HCT116 (cell line): ENCODE measurements around the gene UNC79.

ENCODE experiments used
- ATF3 ChIP-seq: IDR thresholded peaks from 2 replicates; pipeline ENCODE4 v1.6.1; 2012
- CTCF ChIP-seq, 3 experiments: fragments of 200-600 bp in 1 of 3; sonication (generic) in 1 of 3; IDR thresholded peaks in 2 of 3; conservative IDR thresholded peaks in 1 of 3; 2 replicates each; pipeline ENCODE4 v1.5.1; 2012 to 2017; ENCODE audit warnings: low read depth in 2 of 3, low read length in 2 of 3, antibody characterized with exemption in 1 of 3, borderline replicate concordance in 1 of 3, control low read depth in 1 of 3, mild to moderate bottlenecking in 1 of 3, mixed read lengths in 1 of 3, mixed run types in 1 of 3, moderate library complexity in 1 of 3; ENCODE audit not compliant: insufficient read depth in 1 of 3
- EGR1 ChIP-seq: IDR thresholded peaks from 2 replicates; pipeline ENCODE4 v1.6.1; 2012; ENCODE audit warnings: low read depth
- EZH2 ChIP-seq: fragments of 200-600 bp; sonication (generic); IDR thresholded peaks from 2 replicates; pipeline ENCODE4 v1.6.1; 2017; ENCODE audit warnings: antibody characterized with exemption, mixed run types
- EZH2phosphoT487 ChIP-seq: fragments of 200-600 bp; IDR thresholded peaks from 2 replicates; pipeline ENCODE4 v1.6.1; 2018; ENCODE audit warnings: antibody characterized with exemption, borderline replicate concordance
- FOSL1 ChIP-seq: IDR thresholded peaks from 2 replicates; pipeline ENCODE4 v1.6.1; 2012; ENCODE audit warnings: low read depth
- JUND ChIP-seq: IDR thresholded peaks from 2 replicates; pipeline ENCODE4 v1.6.1; 2012
- MAX ChIP-seq: IDR thresholded peaks from 2 replicates; pipeline ENCODE4 v1.6.1; 2012
- POLR2A ChIP-seq: IDR thresholded peaks from 2 replicates; pipeline ENCODE4 v1.7.0; 2011; ENCODE audit warnings: borderline replicate concordance; ENCODE audit not compliant: insufficient read depth, insufficient read length; ENCODE audit errors: extremely low read depth
- RAD21 ChIP-seq: IDR thresholded peaks from 2 replicates; pipeline ENCODE4 v1.6.1; 2012; ENCODE audit warnings: low read depth, mild to moderate bottlenecking
- REST ChIP-seq: IDR thresholded peaks from 2 replicates; pipeline ENCODE4 v1.6.1; 2012; ENCODE audit warnings: low read depth
- SIN3A ChIP-seq: IDR thresholded peaks from 2 replicates; pipeline ENCODE4 v1.6.1; 2012; ENCODE audit warnings: low read depth
- SP1 ChIP-seq: IDR thresholded peaks from 2 replicates; pipeline ENCODE4 v1.6.1; 2012; ENCODE audit warnings: low read depth
- SRF ChIP-seq: IDR thresholded peaks from 2 replicates; pipeline ENCODE4 v1.6.1; 2012; ENCODE audit warnings: low read depth

GRCh38 chr14:93532541-93532940 is 101.8 kb downstream of the UNC79 start:
- TF ChIP-seq CTCF (IDR thresholded peaks at IDR 0.05 in 2 of 3, conservative IDR thresholded peaks at IDR 0.05 in 1 of 3; ENCODE audit: borderline replicate concordance in 1 of 3, insufficient read depth in 1 of 3, low read depth in 2 of 3, low read length in 2 of 3) = no peak
- TF ChIP-seq EZH2 = no peak
- TF ChIP-seq SIN3A = no peak
- no peak for TF ChIP-seq MAX
- no peak for TF ChIP-seq EGR1
- no peak for TF ChIP-seq SP1
- TF ChIP-seq EZH2phosphoT487 = no peak
- TF ChIP-seq POLR2A = no peak
- TF ChIP-seq FOSL1 = no peak
- no peak for TF ChIP-seq REST
- no peak for TF ChIP-seq JUND
- TF ChIP-seq RAD21 = no peak
- TF ChIP-seq ATF3 = no peak
- TF ChIP-seq SRF = no peak
